ENCODE data around the gene ALKBH4. TPM values are rescaled to one million over a fixed set of nuclear protein-coding genes. Genes with fewer than 3 reads are reported as not detected.

The ALKBH4 gene
- polyA plus RNA-seq, 1 of the 3 experiments (the other 2 are of a cell fraction), result 18.1 TPM

DNA sequence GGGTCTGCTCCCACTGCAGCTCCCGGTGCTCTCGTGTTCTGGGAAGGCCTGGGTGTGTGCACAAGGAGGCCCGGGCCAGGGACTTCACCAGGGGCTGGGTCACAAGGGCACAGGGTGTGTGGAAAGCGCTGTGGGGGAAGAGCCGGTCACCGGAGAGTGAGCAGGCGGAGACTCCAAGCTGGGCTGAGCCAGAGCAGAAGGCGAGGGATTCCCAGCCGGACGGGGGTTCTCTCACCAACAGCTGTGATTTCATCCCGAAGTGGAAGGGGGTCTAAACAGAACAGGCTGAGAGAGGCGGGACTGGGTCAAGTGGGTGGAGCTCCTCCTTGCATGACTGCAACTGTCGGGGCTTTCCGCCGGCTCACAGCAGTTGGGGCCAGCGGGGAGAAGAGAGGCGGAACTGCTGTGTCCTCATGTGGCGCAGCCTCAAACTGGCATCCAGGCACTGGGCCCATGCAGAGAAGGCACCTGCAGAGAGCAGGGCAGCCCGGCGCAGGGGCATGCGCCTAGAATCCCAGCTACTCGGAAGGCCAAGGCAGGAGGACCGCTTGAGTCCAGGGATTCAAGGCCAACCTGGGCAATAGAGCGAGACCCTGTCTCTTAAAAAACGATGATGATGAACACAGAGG is 38.9 kb downstream of the ALKBH4 start:
- no peaks in the 10 kb centered on the region for H3K4me1 ChIP-seq (ENCODE audit: control insufficient read depth in 1 of 2, insufficient read depth in 2 of 2, low read depth in 1 of 2, low read length in 1 of 2)
- 0 out of 2 replicates have a peak, but pooled peaks cover 3% of the 10 kb centered on the region for H3K79me2 ChIP-seq (ENCODE audit: insufficient read depth)
- H2AFZ ChIP-seq (ENCODE audit: low read depth), result no peak overlapping the region
- H3K27me3 ChIP-seq (ENCODE audit: insufficient read depth), result no peaks in the 10 kb centered on the region
- no peak for DNase-seq
- no peak overlapping the region for H3K4me3 ChIP-seq (ENCODE audit: low read depth in 2 of 2, low read length in 1 of 2)
- no peak overlapping the region for H3K27ac ChIP-seq (ENCODE audit: low read depth in 2 of 2, low read length in 1 of 2)
- no peak overlapping the region for H3K9ac ChIP-seq
- H3K36me3 ChIP-seq (replicated peaks in 1 of 2; ENCODE audit: control insufficient read depth in 1 of 2, insufficient read depth in 2 of 2, low read length in 1 of 2), result peaks cover 31 to 32% of the 10 kb centered on the region in 2 experiments
- no peak overlapping the region for H3K4me2 ChIP-seq
- no peaks in the 10 kb centered on the region for H3K9me2 ChIP-seq
- 91% methylated on average over 25 of the region's 25 CpGs for WGBS (ENCODE audit: low lambda C conversion rate)
- peaks cover 6% of the 10 kb centered on the region for H3F3A ChIP-seq (replicated peaks; ENCODE audit: insufficient read depth)
- H4K20me1 ChIP-seq (ENCODE audit: insufficient read depth), result no peaks in the 10 kb centered on the region
- ChIA-PET CTCF (interaction anchor here (0.6 to 1.3 kb wide), 2 partner anchors 14 to 20 kb away, joined by 3 to 4 read pairs; no protein-coding TSS in a partner anchor), POLR2A (no interaction called here)
- H3K9me3 ChIP-seq, result no peaks in the 10 kb centered on the region
- no peak for TF ChIP-seq SIN3A (IDR thresholded peaks at IDR 0.05; ENCODE audit: borderline replicate concordance, low read depth, low read length)
- no peak for TF ChIP-seq FOXJ3 (CRISPR knock-in tag; IDR thresholded peaks at IDR 0.05)
- no peak for TF ChIP-seq YY1 (IDR thresholded peaks at IDR 0.05; ENCODE audit: low read depth)
- no peak for TF ChIP-seq TAF1 (IDR thresholded peaks at IDR 0.05; ENCODE audit: borderline replicate concordance, low read depth, low read length)
- TF ChIP-seq CTCF (IDR thresholded peaks at IDR 0.05), result no peak
- no peak for TF ChIP-seq TEAD4 (IDR thresholded peaks at IDR 0.05; ENCODE audit: borderline replicate concordance, insufficient read depth)
- no peak for TF ChIP-seq SMC3 (IDR thresholded peaks at IDR 0.05; ENCODE audit: low read depth, low read length)
- no peak for TF ChIP-seq RXRA (IDR thresholded peaks at IDR 0.05; ENCODE audit: borderline replicate concordance, low read depth)
- TF ChIP-seq, protein P1, sequence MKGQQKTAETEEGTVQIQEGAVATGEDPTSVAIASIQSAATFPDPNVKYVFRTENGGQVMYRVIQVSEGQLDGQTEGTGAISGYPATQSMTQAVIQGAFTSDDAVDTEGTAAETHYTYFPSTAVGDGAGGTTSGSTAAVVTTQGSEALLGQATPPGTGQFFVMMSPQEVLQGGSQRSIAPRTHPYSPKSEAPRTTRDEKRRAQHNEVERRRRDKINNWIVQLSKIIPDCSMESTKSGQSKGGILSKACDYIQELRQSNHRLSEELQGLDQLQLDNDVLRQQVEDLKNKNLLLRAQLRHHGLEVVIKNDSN (IDR thresholded peaks at IDR 0.05; ENCODE audit: borderline replicate concordance, low read depth), result no peak
- no peak for TF ChIP-seq JUND (IDR thresholded peaks at IDR 0.05)
- TF ChIP-seq RAD21 (IDR thresholded peaks at IDR 0.05; ENCODE audit: low read length), result no peak
- TF ChIP-seq RFX5 (IDR thresholded peaks at IDR 0.05; ENCODE audit: low read length), result no peak
- TF ChIP-seq, protein P2, sequence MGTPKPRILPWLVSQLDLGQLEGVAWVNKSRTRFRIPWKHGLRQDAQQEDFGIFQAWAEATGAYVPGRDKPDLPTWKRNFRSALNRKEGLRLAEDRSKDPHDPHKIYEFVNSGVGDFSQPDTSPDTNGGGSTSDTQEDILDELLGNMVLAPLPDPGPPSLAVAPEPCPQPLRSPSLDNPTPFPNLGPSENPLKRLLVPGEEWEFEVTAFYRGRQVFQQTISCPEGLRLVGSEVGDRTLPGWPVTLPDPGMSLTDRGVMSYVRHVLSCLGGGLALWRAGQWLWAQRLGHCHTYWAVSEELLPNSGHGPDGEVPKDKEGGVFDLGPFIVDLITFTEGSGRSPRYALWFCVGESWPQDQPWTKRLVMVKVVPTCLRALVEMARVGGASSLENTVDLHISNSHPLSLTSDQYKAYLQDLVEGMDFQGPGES (IDR thresholded peaks at IDR 0.05; ENCODE audit: low read depth, low read length), result no peak
- TF ChIP-seq, protein P3, sequence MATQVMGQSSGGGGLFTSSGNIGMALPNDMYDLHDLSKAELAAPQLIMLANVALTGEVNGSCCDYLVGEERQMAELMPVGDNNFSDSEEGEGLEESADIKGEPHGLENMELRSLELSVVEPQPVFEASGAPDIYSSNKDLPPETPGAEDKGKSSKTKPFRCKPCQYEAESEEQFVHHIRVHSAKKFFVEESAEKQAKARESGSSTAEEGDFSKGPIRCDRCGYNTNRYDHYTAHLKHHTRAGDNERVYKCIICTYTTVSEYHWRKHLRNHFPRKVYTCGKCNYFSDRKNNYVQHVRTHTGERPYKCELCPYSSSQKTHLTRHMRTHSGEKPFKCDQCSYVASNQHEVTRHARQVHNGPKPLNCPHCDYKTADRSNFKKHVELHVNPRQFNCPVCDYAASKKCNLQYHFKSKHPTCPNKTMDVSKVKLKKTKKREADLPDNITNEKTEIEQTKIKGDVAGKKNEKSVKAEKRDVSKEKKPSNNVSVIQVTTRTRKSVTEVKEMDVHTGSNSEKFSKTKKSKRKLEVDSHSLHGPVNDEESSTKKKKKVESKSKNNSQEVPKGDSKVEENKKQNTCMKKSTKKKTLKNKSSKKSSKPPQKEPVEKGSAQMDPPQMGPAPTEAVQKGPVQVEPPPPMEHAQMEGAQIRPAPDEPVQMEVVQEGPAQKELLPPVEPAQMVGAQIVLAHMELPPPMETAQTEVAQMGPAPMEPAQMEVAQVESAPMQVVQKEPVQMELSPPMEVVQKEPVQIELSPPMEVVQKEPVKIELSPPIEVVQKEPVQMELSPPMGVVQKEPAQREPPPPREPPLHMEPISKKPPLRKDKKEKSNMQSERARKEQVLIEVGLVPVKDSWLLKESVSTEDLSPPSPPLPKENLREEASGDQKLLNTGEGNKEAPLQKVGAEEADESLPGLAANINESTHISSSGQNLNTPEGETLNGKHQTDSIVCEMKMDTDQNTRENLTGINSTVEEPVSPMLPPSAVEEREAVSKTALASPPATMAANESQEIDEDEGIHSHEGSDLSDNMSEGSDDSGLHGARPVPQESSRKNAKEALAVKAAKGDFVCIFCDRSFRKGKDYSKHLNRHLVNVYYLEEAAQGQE (IDR thresholded peaks at IDR 0.05; ENCODE audit: low read depth, low read length), result no peak
- no peak for TF ChIP-seq CHD2 (IDR thresholded peaks at IDR 0.05; ENCODE audit: low read length, partially characterized antibody)
- TF ChIP-seq GABPA (IDR thresholded peaks at IDR 0.05; ENCODE audit: low read depth), result no peak

All from SK-N-SH (cell line).